Prostate gland (tissue), 2 donors: ENCODE results near the gene HOXA7. TPM values are rescaled to one million over a fixed set of nuclear protein-coding genes. Genes with fewer than 3 reads are reported as not detected.

ENCODE experiments used
- DNase-seq: peaks from one replicate; pipeline ENCODE4 v3.0.0-alpha.2; 2019; ENCODE audit warnings: low spot score
- H3K27ac ChIP-seq, 2 donors: fragments of 200-600 bp; sonication (generic); 2 replicates each; pipeline ENCODE4 v1.5.1; 2017 to 2019
- H3K27me3 ChIP-seq: fragments of 200-600 bp; sonication (generic); replicated peaks from 2 replicates; pipeline ENCODE4 v1.5.1; 2019; ENCODE audit not compliant: insufficient read depth
- H3K36me3 ChIP-seq, 2 donors: fragments of 200-600 bp; sonication (generic); 1 replicate in 1 of 2; 2 replicates in 1 of 2; pipeline versions ENCODE4 v1.5.1 to v1.8.1; 2017 to 2019
- H3K4me1 ChIP-seq: fragments of 200-600 bp; sonication (generic); replicated peaks from 2 replicates; pipeline ENCODE4 v1.5.1; 2019
- H3K4me3 ChIP-seq, 2 donors: fragments of 200-600 bp; sonication (generic); 2 replicates each; pipeline ENCODE4 v1.5.1; 2017 to 2019
- H3K9me3 ChIP-seq: fragments of 200-600 bp; sonication (generic); 2 replicates; pipeline ENCODE4 v1.5.1; 2017
- CTCF ChIP-seq, 4 experiments: fragments of 200-600 bp in 2 of 4; fragments of 450-650 bp in 2 of 4; sonication (generic) in 2 of 4; IDR thresholded peaks; 1 replicate in 3 of 4; 2 replicates in 1 of 4; pipeline ENCODE4 v1.5.1; 2016 to 2019; ENCODE audit warnings: antibody characterized with exemption in 4 of 4, mild to moderate bottlenecking in 2 of 4, moderate library complexity in 2 of 4
- POLR2A ChIP-seq: fragments of 450-650 bp; IDR thresholded peaks from one replicate; pipeline ENCODE4 v1.6.1; 2016; ENCODE audit warnings: antibody characterized with exemption, mild to moderate bottlenecking
- POLR2AphosphoS5 ChIP-seq: sonication (generic); formaldehyde crosslinking; IDR thresholded peaks from one replicate; pipeline ENCODE4 v1.6.1; 2017; ENCODE audit warnings: antibody characterized with exemption
- WGBS: methylation state at CpG from one replicate; pipeline ENCODE4 v1.1.5; 2018; 5-methylcytosine and 5-hydroxymethylcytosine counted together
- intact Hi-C: fragments of 100-400 bp; cut with DNase I; formaldehyde crosslinking; loops from one replicate; pipeline ENCODE4 v1.14.2; 2022
- total RNA-seq, 2 donors: library from RNA; depleted of rRNA; stranded (reverse); fragments of >200 nt; gene quantifications; one replicate each; pipeline ENCODE4 v1.1.0, GENCODE V29; 2016

Gene HOXA7
- total RNA-seq, 2 donors from 2014 or later: 2.2 to 4.6 TPM

DNA sequence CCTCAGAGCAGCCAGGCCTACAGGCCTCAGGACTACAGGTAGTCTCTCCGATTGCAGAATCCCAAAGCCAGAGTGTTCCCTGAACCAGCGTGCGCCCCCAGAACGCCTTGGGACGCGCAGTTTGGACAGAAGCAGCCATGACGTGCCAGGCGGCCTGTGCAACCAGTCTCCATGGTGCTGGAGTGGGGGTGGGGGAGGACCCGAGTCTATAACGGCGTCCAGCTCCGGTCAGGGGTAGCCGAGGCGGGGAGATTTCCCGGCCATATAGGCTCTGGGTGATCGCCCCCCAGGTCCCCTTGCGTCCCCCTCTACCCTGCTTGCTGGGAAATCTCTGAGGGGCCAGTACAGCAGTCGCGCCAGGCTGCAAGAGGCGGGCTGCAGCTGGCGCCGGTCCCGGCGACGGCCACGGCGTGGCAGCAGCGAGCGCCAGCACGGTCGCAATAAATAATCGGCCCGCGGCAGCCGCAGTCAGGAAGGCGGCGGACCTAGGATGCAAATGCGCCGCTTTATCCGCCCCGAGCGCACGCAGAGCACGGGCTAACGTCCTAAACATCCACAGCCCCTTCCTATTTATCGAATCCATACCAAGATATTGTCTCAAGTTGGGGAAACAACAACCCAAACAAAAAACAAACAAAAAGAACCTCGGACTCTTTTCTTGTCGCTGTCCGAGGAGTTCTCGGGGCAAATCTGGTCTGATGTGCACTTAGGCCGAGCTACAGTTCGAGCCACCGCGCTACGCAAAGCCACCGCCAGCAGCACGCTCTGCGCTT is 5.7 kb downstream of the HOXA7 start:
- intact Hi-C loops: loop anchor here (5.0 to 10.0 kb wide), 3 partner anchors 948 to 1286 kb away; partner anchors contain the start of genes CBX3 and HNRNPA2B1
- Histone ChIP-seq H3K36me3 (no peaks in the 10 kb centered on the region), H3K27ac (peak overlapping the region; percentile 85 to 87), H3K9me3 (no peaks in the 10 kb centered on the region), H3K4me1 (peaks cover 7% of the 10 kb centered on the region), H3K27me3 (no peaks in the 10 kb centered on the region), H3K4me3 (peak overlapping the region; percentile 39 to 44)
- peak; percentile 77 for DNase-seq
- 1% methylated on average over 48 of the region's 58 CpGs for WGBS
- TF ChIP-seq CTCF (IDR thresholded peaks at IDR 0.05): peak; percentile 70 to 91 (median 83)
- TF ChIP-seq POLR2AphosphoS5: peak; percentile 63
- TF ChIP-seq POLR2A: peak; percentile 72

GRCh38 chr7:27149842-27150567 is 6.5 kb downstream of the HOXA7 start:
- Histone ChIP-seq H3K27ac (peak overlapping the region; percentile 85 to 87), H3K36me3 (no peaks in the 10 kb centered on the region), H3K9me3 (no peaks in the 10 kb centered on the region), H3K4me1 (peaks cover 4% of the 10 kb centered on the region), H3K4me3 (peak overlapping the region; percentile 39 to 44), H3K27me3 (no peaks in the 10 kb centered on the region)
- intact Hi-C loops: loop anchor here (5.0 to 10.0 kb wide), 3 partner anchors 948 to 1285 kb away; partner anchors contain the start of genes CBX3 and HNRNPA2B1
- WGBS: 49% methylated on average over 13 of the region's 13 CpGs
- DNase-seq: peak; percentile 23
- TF ChIP-seq POLR2AphosphoS5: no peak
- no peak for TF ChIP-seq POLR2A
- TF ChIP-seq CTCF (IDR thresholded peaks at IDR 0.05): no peak

DNA sequence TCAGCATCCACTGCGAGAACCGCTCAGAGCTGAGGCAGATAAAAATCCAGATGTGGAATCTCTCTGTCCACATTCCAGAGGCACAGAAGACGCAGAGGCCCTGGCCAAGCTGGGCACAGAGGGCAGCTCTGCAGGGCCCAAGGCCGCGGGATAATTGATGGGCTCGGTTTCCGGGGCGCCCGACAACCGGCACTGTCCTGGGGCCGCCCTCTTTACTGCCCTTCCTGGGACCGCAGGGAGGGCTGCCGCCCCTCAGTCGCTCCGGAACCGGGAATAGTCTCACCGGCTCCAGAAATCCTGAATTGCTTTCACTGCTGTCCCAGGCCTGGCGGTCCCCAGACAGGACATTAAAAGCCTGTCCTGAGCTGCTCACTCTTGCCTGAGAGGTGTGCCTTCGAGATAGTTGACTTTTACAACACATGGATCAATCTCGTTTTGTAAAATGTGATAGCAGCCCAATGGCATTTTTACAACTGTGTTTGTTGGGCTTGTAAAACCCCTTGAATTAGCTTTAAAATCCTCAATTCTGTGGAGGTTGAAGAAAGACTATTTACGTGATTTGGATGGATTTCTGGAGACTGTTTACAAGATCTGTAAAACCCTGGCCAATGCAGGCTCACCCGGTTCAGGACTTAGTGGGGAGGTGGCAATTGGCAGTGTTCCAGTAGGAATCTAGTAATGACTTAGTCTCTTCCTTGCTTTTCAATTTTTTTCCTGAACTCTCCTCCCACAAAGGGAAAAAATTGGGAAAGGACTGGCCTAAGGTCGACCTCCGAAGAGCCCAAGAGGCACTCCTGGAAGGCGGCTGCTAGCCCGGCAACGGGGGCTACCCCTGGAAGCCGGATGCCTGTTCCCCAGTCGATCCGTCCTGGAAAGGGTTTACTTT is 7.5 kb downstream of the HOXA7 start:
- Histone ChIP-seq H3K9me3 (no peaks in the 10 kb centered on the region), H3K27me3 (no peaks in the 10 kb centered on the region), H3K4me3 (peak overlapping the region; percentile 35 to 39), H3K4me1 (peaks cover 4% of the 10 kb centered on the region), H3K27ac (peak overlapping the region; percentile 85 to 87), H3K36me3 (no peaks in the 10 kb centered on the region)
- TF ChIP-seq POLR2A: no peak
- TF ChIP-seq POLR2AphosphoS5: peak; percentile 72
- no peak for DNase-seq
- intact Hi-C loops: no loop called here
- 26% methylated on average over 30 of the region's 30 CpGs for WGBS

GRCh38 chr7:27148031-27148755 is 8.3 kb downstream of the HOXA7 start:
- Histone ChIP-seq H3K27me3 (no peaks in the 10 kb centered on the region), H3K4me1 (peaks cover 4% of the 10 kb centered on the region), H3K27ac (peak overlapping the region; percentile 85 to 87), H3K4me3 (peak overlapping the region; percentile 35 to 38), H3K36me3 (no peaks in the 10 kb centered on the region), H3K9me3 (no peaks in the 10 kb centered on the region)
- WGBS: 28% methylated on average over 28 of the region's 28 CpGs
- no peak for DNase-seq
- intact Hi-C loops: no loop called here
- TF ChIP-seq POLR2AphosphoS5 (peak; percentile 0), POLR2A (no peak), CTCF (IDR thresholded peaks at IDR 0.05) (no peak)
